Thoracic aorta (tissue), 2 donors: Measurements from ENCODE around the gene GAPDHS. TPM values are rescaled to one million over a fixed set of nuclear protein-coding genes. Genes with fewer than 3 reads are reported as not detected.

ENCODE experiments used
- ATAC-seq: fragments of 150-250 bp; one replicate; pipeline ENCODE4 v1.8.0; 2017; ENCODE audit warnings: low read depth; ENCODE audit not compliant: insufficient number of reproducible peaks, low FRiP score
- DNase-seq: peaks from one replicate; pipeline ENCODE4 v3.0.0-alpha.2; 2020; ENCODE audit warnings: low spot score
- H3K27ac ChIP-seq, 2 donors: fragments of 200-600 bp; sonication (generic); 1 replicate in 1 of 2; 2 replicates in 1 of 2; pipeline ENCODE4 v1.5.1; 2016; ENCODE audit warnings: mild to moderate bottlenecking in 2 of 2, moderate library complexity in 2 of 2
- H3K27me3 ChIP-seq: fragments of 200-600 bp; sonication (generic); replicated peaks from 2 replicates; pipeline ENCODE4 v1.6.0; 2016; ENCODE audit warnings: mild to moderate bottlenecking; ENCODE audit not compliant: insufficient read depth
- H3K36me3 ChIP-seq: fragments of 200-600 bp; sonication (generic); one replicate; pipeline ENCODE4 v1.5.1; 2016
- H3K4me1 ChIP-seq, 2 donors: fragments of 200-600 bp; sonication (generic); 1 replicate in 1 of 2; 2 replicates in 1 of 2; pipeline versions ENCODE4 v1.5.1 to v1.6.0; 2016; ENCODE audit warnings: low read depth in 2 of 2, mild to moderate bottlenecking in 1 of 2; ENCODE audit not compliant: control insufficient read depth in 1 of 2
- H3K4me3 ChIP-seq: fragments of 200-600 bp; sonication (generic); 2 replicates; pipeline ENCODE4 v1.5.1; 2016; ENCODE audit warnings: mild to moderate bottlenecking
- H3K9me3 ChIP-seq: fragments of 200-600 bp; sonication (generic); 2 replicates; pipeline ENCODE4 v1.5.1; 2016
- CTCF ChIP-seq: fragments of 200-600 bp; sonication (generic); IDR thresholded peaks from one replicate; pipeline ENCODE4 v1.5.1; 2019; ENCODE audit warnings: antibody characterized with exemption
- total RNA-seq, 2 donors: library from RNA; depleted of rRNA; stranded (reverse); fragments of >200 nt; gene quantifications; one replicate each; pipeline versions ENCODE4 v1.1.0 to v1.2.3, GENCODE V29; 2016

GAPDHS gene
- total RNA-seq, 2 donors from 2014 or later: not detected

GRCh38 chr19:35592226-35592625, 59.0 kb downstream of the GAPDHS start:
- Histone ChIP-seq H3K27ac (no peak overlapping the region), H3K36me3 (no peaks in the 10 kb centered on the region), H3K27me3 (no peaks in the 10 kb centered on the region), H3K4me3 (no peak overlapping the region), H3K9me3 (no peaks in the 10 kb centered on the region), H3K4me1 (no peaks in the 10 kb centered on the region)
- DNase-seq (no peak), ATAC-seq (no peak)
- TF ChIP-seq CTCF: no peak

Other genes starting within 250 kb of the GAPDHS start
- gene MAG, start 241.3 kb upstream of the GAPDHS start, total RNA-seq: 1 to 10 TPM in 1 of 2 donors, not detected in 1; 2.8 TPM
- gene CD22, start 204.3 kb upstream of the GAPDHS start, total RNA-seq: 1 to 10 TPM; 1.4 to 3.6 TPM
- gene FFAR1, start 185.6 kb upstream of the GAPDHS start, total RNA-seq: not detected
- not detected for gene FFAR3, start 175.0 kb upstream of the GAPDHS start, total RNA-seq
- gene GPR42, start 162.4 kb upstream of the GAPDHS start, total RNA-seq: not detected
- under 1 TPM in 1 of 2 donors, not detected in 1; 0.92 TPM for gene FFAR2, start 85.2 kb upstream of the GAPDHS start, total RNA-seq
- 10 to 100 TPM in 1 of 2 donors, not detected in 1; 29.6 TPM for gene KRTDAP, start 43.0 kb upstream of the GAPDHS start, total RNA-seq
- 10 to 100 TPM; 26.1 to 53.7 TPM for gene DMKN, start 19.8 kb upstream of the GAPDHS start, total RNA-seq
- 1 to 10 TPM in 1 of 2 donors, not detected in 1; 1.5 TPM for gene SBSN, start 5.1 kb upstream of the GAPDHS start, total RNA-seq
- 10 to 100 TPM; 49.7 to 75.8 TPM for gene TMEM147, start 12.2 kb downstream of the GAPDHS start, total RNA-seq
- gene ATP4A, start 30.2 kb downstream of the GAPDHS start, total RNA-seq: under 1 TPM in 1 of 2 donors, not detected in 1; 0.35 TPM
- not detected for gene PMIS2, start 52.7 kb downstream of the GAPDHS start, total RNA-seq
- gene HAUS5, start 79.3 kb downstream of the GAPDHS start, total RNA-seq: 10 to 100 TPM in 1 of 2 donors, 1 to 10 TPM in 1; 8.4 to 13.9 TPM
- 10 to 100 TPM; 47.2 to 53.8 TPM for gene RBM42, start 95.6 kb downstream of the GAPDHS start, total RNA-seq
- not detected for gene ETV2, start 108.3 kb downstream of the GAPDHS start, total RNA-seq
- 100 to 1,000 TPM; 258 to 386 TPM for gene COX6B1, start 114.9 kb downstream of the GAPDHS start, total RNA-seq
- gene UPK1A, start 133.1 kb downstream of the GAPDHS start, total RNA-seq: not detected
- gene ZBTB32, start 171.1 kb downstream of the GAPDHS start, total RNA-seq: not detected
- 10 to 100 TPM; 26.4 to 31.3 TPM for gene KMT2B, start 184.5 kb downstream of the GAPDHS start, total RNA-seq
- 10 to 100 TPM in 1 of 2 donors, 1 to 10 TPM in 1; 6.9 to 13.1 TPM for gene IGFLR1, start 209.0 kb downstream of the GAPDHS start, total RNA-seq
- gene U2AF1L4, start 212.0 kb downstream of the GAPDHS start, total RNA-seq: 10 to 100 TPM; 34.4 to 42.6 TPM
- 10 to 100 TPM; 25.5 to 30.1 TPM for gene PSENEN, start 212.2 kb downstream of the GAPDHS start, total RNA-seq
- gene LIN37, start 215.1 kb downstream of the GAPDHS start, total RNA-seq: 10 to 100 TPM in 1 of 2 donors, 1 to 10 TPM in 1; 9.9 to 30.5 TPM
- gene HSPB6, start 223.6 kb downstream of the GAPDHS start, total RNA-seq: 100 to 1,000 TPM in 1 of 2 donors, 10 to 100 TPM in 1; 78.6 to 130 TPM
- 10 to 100 TPM; 11.1 to 16.6 TPM for gene PROSER3, start 224.7 kb downstream of the GAPDHS start, total RNA-seq
- gene ARHGAP33, start 242.1 kb downstream of the GAPDHS start, total RNA-seq: 10 to 100 TPM; 15.4 to 30.7 TPM